Activated CD4-positive, CD25-positive, alpha-beta regulatory T cell treated with anti-CD3 and anti-CD28 coated beads, Interleukin-2, amount 50 U/mL, for 72 hours (primary cell): ENCODE data around the gene TMEM121B.

Source experiments
- DNase-seq: peaks from one replicate; pipeline ENCODE4 v3.0.0; 2021

TMEM121B gene

GRCh38 chr22:17109113-17109865 lies 11.9 kb downstream of the TMEM121B start:
- no peak for DNase-seq

DNA sequence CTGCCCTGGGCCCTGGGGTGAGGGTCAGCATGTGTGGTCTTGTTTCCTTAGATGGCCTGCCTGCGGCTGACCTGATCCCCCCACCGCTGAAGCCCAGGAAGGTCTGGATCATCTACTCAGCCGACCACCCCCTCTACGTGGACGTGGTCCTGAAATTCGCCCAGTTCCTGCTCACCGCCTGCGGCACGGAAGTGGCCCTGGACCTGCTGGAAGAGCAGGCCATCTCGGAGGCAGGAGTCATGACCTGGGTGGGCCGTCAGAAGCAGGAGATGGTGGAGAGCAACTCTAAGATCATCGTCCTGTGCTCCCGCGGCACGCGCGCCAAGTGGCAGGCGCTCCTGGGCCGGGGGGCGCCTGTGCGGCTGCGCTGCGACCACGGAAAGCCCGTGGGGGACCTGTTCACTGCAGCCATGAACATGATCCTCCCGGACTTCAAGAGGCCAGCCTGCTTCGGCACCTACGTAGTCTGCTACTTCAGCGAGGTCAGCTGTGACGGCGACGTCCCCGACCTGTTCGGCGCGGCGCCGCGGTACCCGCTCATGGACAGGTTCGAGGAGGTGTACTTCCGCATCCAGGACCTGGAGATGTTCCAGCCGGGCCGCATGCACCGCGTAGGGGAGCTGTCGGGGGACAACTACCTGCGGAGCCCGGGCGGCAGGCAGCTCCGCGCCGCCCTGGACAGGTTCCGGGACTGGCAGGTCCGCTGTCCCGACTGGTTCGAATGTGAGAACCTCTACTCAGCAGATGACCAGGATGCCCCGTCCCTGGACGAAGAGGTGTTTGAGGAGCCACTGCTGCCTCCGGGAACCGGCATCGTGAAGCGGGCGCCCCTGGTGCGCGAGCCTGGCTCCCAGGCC lies 12.7 kb downstream of the TMEM121B start:
- DNase-seq = no peak

- no peak for DNase-seq
Observed at GRCh38 chr22:17107547-17107810, 13.7 kb downstream of the TMEM121B start.

- DNase-seq = no peak
Observed at GRCh38 chr22:17106785-17107546, 14.2 kb downstream of the TMEM121B start.

DNA sequence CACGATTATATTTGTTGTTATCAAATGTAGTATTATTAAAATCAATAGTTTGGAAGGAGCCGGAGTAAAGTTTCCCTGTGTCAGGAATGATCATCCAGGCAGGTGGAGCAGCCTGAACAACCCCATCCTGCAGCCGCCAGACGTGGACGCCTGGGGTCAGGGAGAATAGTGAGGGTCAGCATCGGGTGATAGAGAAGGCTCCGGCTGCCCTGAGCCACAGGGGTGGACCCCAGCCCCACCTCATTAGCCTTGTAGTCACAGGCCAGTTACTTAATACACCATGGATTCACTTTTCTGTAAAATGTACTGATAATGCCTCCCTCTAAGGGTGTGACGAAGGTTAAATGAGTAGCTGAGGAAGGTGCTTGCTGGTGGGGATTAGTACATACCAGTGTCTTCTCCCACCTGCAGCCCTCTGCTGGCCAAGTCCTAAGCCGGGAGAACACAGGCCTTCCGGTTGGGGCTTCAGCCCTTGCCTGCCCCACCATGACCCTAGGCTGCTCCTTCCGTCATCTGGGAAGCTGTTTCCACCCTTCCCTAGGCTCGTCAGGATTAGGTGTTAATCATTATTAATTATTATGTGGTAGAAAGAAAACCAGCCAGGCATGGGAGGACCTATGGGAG lies 14.9 kb downstream of the TMEM121B start:
- no peak for DNase-seq

DNA sequence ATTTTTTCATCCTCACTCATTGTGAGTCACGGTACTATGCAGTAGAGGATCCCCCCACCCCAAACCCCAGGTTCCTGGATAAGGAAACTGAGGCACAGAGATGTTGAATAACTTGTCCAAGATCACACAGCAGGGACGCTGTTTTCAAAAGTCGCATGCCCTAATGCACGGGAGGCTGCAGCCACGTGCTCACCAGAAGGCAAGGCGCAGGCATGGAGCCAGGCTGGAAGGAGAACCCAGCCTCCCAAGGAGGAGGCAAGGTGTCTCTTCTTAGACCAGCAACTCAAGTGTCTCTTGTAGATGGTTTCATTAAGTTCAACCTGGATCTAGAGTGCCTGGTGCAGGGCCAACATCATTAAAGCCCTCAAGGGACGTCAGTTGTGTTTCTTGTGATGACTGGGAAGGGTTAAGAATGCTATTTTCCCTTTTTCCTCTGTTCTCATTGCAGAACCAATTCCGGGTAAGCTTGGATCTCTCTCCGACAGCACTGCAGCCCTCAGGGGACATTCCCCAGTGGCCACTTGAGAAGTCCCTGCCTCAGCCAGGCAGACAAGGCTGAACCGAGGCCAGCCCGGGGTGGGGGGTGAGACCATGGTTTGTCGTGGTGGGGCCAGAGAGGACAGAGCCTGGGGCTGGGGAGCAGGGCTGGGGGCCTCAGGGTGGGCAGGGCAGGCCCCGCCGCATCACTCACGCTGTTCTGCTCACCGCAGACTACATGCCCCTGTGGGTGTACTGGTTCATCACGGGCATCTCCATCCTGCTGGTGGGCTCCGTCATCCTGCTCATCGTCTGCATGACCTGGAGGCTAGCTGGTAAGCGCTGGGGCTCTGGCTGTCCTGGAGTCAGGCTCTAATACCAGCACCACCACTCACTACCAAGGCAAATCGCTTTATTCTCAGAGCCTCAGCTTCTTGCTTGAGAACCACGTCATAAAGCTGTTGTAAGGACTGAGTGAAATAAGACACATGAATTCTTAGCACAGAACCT lies 15.7 kb downstream of the TMEM121B start:
- no peak for DNase-seq

GRCh38 chr22:17104336-17104935 lies 16.7 kb downstream of the TMEM121B start:
- DNase-seq = no peak

DNA sequence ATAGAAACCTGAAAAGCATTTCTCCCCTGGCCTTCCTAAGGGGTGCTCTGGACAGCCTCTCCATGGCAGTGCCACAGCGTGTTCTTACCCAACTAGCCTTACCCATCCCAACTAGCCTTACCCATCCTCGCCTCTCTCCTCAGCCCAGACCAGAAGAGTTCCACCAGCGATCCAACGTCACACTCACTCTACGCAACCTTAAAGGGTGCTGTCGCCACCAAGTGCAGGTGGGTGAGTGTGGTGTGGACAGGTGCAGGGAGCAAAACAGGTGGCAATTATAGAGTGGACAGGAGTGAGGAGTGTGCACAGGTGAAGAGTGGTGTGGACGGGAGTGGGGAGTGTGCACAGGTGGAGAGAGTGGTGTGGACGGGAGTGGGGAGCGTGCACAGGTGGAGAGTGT lies 17.8 kb downstream of the TMEM121B start:
- DNase-seq = no peak

GRCh38 chr22:17102297-17102667 lies 18.9 kb downstream of the TMEM121B start:
- DNase-seq = no peak

DNA sequence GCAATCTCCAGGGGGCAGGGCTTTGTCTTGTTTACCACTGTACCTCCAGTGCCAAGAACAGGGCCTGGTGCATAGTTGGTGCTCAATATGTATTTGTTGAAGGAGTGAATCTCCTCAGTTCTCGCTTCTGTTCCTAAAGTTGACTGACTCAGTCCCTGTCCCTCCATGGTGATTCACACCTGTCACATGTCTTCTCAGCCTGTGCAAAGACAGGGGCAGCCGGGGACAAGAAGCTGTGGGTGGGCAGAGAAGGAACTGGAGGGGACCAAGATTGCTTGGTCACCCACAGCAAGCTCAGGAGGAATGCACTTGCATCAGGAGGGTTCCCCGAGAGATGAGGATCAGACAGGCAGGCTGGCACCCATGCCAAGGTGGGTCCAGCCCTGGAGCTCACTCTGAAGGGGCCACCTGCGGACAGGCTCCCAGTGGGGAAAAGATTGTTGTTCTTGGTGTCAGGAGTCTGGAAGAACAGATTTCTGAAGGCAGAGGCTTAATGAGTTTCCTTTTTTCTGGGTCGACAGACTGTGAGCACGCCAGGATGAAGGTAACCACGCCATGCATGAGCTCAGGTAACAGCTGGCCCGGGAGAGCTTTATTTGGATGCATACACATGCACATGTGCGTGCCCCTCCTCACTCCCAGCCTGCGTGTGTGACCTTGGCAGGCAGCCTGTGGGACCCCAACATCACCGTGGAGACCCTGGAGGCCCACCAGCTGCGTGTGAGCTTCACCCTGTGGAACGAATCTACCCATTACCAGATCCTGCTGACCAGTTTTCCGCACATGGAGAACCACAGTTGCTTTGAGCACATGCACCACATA lies 19.5 kb downstream of the TMEM121B start:
- no peak for DNase-seq

DNA sequence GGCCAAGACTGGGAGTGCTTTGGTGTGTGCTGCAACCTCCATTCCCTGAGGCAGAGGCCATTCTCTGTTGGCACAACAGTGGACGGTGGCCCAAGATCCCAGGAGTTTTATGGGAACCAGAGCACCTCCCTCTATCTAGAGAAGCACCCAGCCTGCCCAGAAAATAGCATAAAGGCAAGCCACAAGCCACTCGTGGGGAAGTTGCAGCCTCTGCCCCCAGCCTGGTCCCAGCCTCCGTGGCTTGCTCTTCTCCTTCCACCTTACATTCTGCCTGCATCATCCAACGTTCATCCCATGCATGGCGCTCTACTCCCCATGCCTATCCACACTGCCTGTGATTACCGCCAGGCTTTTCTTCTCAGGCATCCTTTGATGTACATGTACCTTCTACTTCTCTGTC lies 20.5 kb downstream of the TMEM121B start:
- no peak for DNase-seq

DNA sequence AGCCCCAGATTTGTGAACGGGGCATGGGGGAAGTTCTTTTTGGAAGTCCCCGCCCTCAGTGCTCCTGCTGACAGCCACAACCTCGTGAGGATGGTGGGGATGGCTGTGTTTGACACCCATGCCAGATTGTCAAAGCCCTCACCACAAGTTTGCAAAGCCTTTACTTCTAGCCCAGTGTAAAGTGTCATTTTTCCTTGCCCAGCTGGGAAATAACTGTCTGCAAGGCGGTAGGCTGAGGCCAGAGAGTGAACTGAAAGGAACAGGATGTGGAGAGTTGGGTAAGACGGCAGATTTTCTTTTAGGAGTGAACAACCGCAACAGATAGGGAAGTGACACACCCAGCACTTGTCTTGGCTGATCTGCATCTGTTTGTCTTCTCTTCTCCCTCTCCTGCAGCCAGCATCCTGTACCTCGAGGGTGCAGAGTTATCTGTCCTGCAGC lies 22.8 kb downstream of the TMEM121B start:
- no peak for DNase-seq

GRCh38 chr22:17097701-17098100 lies 23.5 kb downstream of the TMEM121B start:
- DNase-seq = no peak

GRCh38 chr22:17097062-17097461 lies 24.1 kb downstream of the TMEM121B start:
- DNase-seq = no peak

DNA sequence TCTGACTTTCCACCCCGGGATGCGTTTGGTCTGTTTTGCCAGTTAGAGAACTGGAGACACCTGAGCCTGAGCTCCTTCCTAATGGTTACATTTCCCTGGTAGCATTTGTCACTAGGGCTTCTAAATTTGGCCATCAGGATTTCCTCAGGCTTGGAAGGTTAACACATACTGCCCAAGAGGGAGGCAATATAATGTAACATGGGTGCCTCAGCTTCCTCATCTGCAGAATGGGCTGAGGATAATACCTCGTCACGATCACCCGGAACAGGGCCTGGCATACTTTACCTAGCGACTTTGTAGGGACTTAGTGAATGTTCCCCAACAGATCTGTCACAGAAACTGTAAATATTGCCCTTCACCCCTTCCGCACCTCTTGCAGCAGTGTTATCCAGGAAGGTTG lies 25.1 kb downstream of the TMEM121B start:
- DNase-seq = no peak

- DNase-seq = no peak
Observed at GRCh38 chr22:17095538-17095937, 25.6 kb downstream of the TMEM121B start.

- DNase-seq = no peak
Observed at GRCh38 chr22:17093081-17093480, 28.1 kb downstream of the TMEM121B start.

DNA sequence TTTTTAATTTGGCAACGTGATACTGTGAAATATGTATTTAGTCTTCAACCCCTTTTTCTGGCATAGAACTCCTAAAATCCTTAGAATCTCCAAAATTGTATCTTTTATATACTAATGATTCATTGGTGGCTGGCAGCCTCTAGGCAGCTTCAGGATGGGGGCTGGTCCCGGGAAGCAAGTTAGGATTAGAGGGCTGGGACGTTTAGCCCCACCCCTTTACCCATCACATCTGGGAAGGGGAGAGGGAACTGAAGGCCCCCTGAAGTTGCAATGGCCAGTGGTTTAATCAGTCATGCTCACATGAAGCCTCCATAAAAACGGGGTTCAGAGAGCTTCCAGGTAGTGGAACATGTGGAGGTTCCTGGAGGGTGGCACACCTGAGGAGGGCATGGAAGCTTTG lies 29.3 kb downstream of the TMEM121B start:
- no peak for DNase-seq

DNA sequence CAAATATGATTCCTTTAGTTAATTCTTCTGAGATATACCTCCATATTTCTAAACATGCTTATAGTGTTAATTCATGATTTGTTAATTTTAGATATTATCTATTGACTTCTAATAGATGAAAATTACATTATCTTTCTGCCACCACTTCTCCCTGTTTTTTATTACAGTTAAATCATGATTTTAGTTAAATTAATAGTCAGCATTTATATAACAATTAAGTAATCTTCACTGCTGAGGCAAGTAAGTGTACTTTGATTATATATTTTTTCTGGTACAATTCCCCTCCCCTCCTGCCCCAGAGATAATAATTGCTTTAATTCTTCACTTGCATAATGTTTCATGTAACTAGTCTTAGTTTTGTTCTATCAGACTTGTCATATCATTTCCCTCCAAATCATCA lies 30.6 kb downstream of the TMEM121B start:
- no peak for DNase-seq

GRCh38 chr22:17087498-17088131 lies 33.5 kb downstream of the TMEM121B start:
- peak; percentile 36 for DNase-seq
